ENCODE data around the gene TGFA. TPM values are rescaled to one million over a fixed set of nuclear protein-coding genes. Genes with fewer than 3 reads are reported as not detected.
"Not testable (repeated sequence)": the region's sequence is repeated elsewhere in the genome, so short reads cannot be mapped to it uniquely, and the experiment has no call there.

The TGFA gene
- polyA plus RNA-seq, 3 donors, result 0.74 to 3.2 (median 1.8) TPM

DNA sequence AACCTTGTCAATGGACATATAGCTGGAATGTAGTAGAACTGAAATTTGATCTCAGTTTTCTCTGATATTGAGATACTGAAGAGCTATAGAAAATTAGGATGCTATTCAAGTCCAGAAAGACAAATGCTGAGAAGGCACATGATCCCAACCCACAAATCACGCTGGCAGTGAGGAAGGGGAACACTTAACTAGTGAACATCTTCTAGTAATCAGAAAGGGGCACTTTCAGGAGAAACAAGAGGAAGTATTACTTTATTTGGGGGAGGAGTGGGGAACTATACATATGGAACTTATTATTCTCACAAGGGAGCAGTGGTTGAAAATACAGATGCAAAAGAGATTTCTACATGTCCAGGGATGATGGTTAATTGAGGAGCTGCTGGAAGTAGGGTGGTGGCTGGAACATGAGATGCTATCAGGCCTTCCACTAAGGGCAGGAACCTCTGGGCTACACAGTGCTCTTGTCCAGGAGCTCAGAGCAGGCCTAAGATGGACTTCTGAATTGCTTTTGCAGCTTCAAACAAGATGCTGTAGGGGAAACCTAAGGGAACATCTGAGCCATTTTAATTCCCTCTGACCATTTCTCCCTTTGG lies 79.3 kb downstream of the TGFA start:
- 45 to 89% (median 58%) methylated on average over 1 of the region's 1 CpG for WGBS, 3 donors
- H3K27ac ChIP-seq (ENCODE audit: low read depth, low read length), result no peak overlapping the region

DNA sequence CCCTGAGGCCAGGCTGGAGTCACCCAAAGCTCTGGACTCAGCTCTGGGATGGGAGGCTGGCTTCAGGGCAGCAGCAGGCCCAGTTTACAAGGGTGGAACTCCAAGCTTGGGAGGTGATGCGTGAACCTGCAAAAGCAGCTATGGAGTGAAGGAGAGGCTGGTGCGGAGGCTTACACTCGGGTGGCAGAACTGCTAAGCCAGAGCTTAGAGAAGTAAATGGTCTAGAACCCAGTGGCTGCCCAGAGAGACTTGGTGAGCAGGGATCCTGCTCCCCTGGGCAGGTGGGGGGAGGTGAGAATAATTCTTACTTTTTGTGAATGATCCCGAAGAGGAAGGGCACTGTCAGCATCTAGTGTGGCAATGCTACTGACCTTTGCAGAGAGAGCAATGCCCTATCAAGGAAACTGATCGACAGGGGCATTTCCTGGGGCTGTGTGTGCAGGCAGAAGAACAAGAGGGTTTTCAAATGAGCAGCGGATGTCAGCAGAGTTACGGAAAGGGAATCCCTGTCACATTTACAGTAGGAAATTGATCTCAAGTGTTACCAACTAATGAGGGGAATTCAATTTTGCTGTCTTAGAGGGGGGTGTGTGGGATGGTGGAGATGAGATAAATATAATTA lies 80.4 kb downstream of the TGFA start:
- no peak overlapping the region for H3K27ac ChIP-seq (ENCODE audit: low read depth, low read length)
- WGBS, 3 donors, result 52 to 77% (median 52%) methylated on average over 7 of the region's 7 CpGs

DNA sequence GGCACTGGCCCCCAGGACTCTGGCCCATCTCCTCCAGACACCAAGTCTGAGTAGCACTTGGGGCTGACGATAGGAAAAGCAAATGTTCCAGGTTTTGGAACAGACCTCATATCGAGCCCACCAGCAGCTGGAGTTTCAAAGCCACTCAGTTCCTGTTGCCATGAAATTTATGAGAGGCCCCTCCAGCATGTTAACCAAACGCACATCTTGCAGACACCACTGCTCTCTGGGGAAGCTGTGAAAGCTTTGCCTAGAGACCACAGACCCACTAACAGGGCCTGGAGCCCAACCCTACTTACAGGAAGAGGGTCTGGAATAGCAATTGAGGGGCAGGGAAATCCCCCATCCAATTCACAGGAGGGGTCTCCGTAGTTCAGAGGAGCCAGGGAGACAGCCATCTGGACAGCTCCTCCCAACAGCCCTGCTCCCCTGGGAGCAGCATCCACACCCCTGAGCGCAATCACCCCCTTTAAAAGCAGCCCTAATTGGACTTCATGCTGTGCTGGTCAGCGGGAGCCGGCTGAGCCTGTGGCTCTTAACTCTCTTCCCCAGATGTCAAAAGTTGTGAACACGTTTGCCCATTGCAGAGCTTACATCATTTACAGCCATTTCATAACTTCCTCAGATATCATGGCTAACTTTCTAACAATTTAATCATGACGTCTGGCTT lies 81.3 kb downstream of the TGFA start:
- H3K27ac ChIP-seq (ENCODE audit: low read depth, low read length), result no peak overlapping the region
- WGBS, 3 donors, result 39 to 69% (median 46%) methylated on average over 9 of the region's 9 CpGs

- WGBS, 3 donors, result 68 to 86% (median 68%) methylated on average over 7 of the region's 7 CpGs
- H3K27ac ChIP-seq (ENCODE audit: low read depth, low read length), result no peak overlapping the region
These were observed 82.5 kb downstream of the TGFA start for GRCh38 chr2:70471129-70471528.

DNA sequence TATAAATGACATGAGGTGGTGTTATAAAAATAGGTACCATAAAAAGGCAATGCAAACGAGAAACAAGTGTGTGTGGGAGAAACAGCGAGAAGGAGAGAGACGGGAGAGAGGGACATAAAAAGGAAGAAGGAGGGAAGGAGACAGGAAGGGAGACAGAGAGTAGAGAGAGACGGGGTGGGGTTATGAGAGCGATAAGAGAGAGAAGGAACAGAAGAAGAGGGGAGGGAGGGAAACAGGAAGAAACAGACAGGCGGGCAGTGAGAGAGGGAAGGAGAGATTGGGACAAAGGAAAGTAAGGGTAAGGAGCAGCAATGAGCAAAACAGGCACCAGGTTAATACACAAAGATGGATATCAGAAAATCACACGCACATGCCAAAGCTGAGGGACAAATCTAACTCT lies 83.7 kb downstream of the TGFA start:
- H3K27ac ChIP-seq (ENCODE audit: low read depth, low read length), result no peak overlapping the region
- WGBS, 3 donors, result 31 to 82% (median 32%) methylated on average over 7 of the region's 7 CpGs

GRCh38 chr2:70469435-70469834 lies 84.2 kb downstream of the TGFA start:
- H3K27ac ChIP-seq (ENCODE audit: low read depth, low read length), result no peak overlapping the region
- WGBS, 3 donors, result 79 to 88% (median 83%) methylated on average over 7 of the region's 7 CpGs

DNA sequence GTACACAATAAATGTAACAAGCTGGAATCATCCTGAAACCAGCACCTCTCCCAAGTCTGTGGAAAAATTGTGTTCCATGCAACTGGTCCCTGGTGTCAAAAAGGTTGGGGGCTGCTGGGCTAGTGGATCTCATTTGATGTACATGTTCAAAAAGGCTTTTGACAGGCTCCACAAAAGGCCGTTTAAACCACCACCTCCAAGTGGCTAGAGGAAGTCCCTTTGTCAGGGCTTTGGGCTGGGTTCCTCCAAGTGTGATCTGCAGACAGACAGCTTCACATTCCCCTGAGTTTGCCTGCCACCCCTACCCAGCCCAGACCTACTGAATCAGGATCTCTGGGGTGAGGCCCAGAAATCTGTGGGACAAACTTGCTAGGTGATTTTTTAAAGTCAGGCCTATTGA lies 84.7 kb downstream of the TGFA start:
- 25 to 79% (median 36%) methylated on average over 1 of the region's 1 CpG for WGBS, 3 donors
- H3K27ac ChIP-seq (ENCODE audit: low read depth, low read length), result no peak overlapping the region

DNA sequence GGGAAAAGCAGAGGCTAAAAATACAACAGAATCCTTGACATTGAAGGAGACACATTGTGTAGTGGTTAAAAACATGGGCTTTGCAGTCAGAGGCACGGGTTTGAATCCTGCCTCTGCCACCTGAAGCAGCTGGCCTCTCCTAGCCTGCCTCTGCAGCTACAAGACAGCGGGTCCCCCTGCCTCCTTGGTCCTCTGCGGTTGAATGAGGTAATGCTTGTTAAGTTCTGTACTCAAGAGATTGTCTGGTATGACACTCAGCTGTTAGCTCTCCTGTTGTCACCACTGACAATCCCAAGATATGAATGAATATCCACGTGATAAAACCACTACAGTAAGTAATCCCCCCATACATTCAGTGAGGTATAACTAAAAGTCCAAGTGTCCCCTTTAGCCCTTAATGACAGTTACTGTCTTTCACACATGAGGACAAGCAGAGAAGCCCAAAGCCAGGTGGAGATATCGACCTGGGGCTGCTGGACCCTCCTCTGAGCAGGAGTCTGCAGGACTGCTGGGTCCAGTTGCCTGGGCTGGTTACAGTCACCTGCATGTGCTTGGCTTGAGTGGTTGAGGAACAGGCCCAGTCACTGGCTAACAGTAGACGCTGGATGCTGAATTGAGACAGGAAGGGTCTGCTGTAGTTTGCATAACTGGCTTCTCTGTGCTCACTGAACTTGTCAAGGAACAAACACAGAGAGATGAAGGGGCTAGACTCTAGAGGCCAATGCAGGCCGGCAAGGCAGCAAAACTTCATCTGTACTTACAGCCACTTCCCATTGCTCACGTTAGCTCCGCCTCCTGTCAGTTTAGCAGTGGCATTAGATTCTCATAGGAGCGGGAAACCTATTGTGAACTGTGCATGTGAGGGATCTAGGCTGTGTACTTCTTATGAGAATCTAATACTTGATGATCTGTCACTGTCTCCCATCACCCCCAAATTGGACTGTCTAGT lies 85.5 kb downstream of the TGFA start:
- 64 to 80% (median 68%) methylated on average over 10 of the region's 10 CpGs for WGBS, 3 donors
- H3K27ac ChIP-seq (ENCODE audit: low read depth, low read length), result no peak overlapping the region

DNA sequence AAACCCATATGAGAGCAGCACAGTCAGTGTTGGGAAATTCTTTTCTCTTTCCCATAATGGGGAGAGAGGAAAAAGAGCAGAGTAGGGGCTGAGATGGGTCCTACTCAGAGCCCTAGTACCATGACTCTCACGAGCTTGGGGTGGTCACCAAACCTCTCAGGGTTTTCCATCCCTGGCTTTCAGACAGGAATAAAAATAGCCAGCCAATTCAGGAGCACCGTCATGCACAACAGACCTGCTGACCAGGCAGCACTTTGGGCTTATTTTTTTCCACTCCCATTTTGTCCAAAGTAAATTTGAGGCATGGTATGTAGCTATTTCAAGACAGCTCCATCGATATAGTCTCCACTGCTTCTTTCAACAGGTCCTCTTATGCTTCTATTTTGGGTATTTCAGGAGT lies 86.4 kb downstream of the TGFA start:
- no peak overlapping the region for H3K27ac ChIP-seq (ENCODE audit: low read depth, low read length)
- 58 to 81% (median 75%) methylated on average over 3 of the region's 3 CpGs for WGBS, 3 donors

- not testable (repeated sequence) for H3K27ac ChIP-seq (ENCODE audit: low read depth, low read length)
- WGBS, 3 donors, result 91 to 95% (median 93%) methylated on average over 4 of the region's 4 CpGs
These were observed 87.0 kb downstream of the TGFA start for GRCh38 chr2:70466647-70467046.

- WGBS, 3 donors, result 58 to 79% (median 79%) methylated on average over 4 of the region's 4 CpGs
These were observed 89.6 kb downstream of the TGFA start for GRCh38 chr2:70463997-70464396.

GRCh38 chr2:70463581-70463980 lies 90.0 kb downstream of the TGFA start:
- 73 to 86% (median 81%) methylated on average over 3 of the region's 3 CpGs for WGBS, 3 donors
- no peak overlapping the region for H3K27ac ChIP-seq (ENCODE audit: low read depth, low read length)

More at GRCh38 chr2:70463997-70464396, 89.6 kb downstream of the TGFA start:
- H3K27ac ChIP-seq (ENCODE audit: low read depth, low read length), result no peak overlapping the region

- WGBS, 3 donors, result 79 to 87% (median 80%) methylated on average over 14 of the region's 14 CpGs
- no peak overlapping the region for H3K27ac ChIP-seq (ENCODE audit: low read depth, low read length)
These were observed 91.4 kb downstream of the TGFA start for GRCh38 chr2:70461981-70462876.

DNA sequence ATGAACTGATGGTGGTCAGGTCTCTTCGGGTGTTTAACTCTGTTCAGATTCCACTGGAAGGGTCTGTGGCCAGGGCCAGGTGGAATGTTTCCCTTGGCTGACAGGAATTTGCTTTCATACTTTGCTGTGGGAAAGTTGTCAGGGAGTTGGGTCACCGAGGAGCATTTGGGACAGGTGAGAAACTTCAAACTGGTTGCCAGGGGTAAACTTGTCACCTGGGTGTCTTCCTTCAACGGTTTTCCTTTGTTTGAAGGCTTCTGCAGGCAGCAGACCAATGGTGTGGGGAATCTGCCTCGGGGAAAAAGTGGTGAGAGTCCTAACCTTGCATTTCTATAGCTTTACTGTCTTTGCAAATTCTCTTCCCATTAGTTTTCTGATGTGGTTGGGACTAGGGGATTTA lies 92.2 kb downstream of the TGFA start:
- WGBS, 3 donors, result 24 to 51% (median 45%) methylated on average over 4 of the region's 4 CpGs

GRCh38 chr2:70460333-70460732 lies 93.3 kb downstream of the TGFA start:
- 78 to 82% (median 82%) methylated on average over 3 of the region's 3 CpGs for WGBS, 3 donors

More for the DNA sequence above, 92.2 kb downstream of the TGFA start:
- H3K27ac ChIP-seq (ENCODE audit: low read depth, low read length), result no peak overlapping the region

DNA sequence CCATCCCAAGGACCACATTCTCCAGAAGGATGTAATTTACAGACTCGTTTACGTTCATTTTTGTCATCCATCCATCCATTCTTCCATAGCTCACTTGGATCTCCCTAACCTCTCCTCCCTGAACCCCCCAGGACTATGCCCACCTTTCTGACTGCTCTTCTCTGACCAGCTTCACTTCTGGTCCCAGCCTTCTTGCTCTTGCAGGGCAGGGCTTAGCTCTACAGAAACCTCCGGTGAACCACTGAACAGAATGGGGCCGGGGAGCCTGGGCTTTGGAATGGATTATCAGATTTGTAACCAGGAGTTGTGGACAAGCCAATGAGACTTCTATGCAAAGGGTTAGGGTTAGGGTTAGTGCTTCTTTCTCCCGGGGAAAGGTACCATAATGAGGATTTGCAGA lies 95.0 kb downstream of the TGFA start:
- WGBS, 3 donors, result 83 to 93% (median 90%) methylated on average over 5 of the region's 5 CpGs
- no peak overlapping the region for H3K27ac ChIP-seq (ENCODE audit: low read depth, low read length)

More at GRCh38 chr2:70460333-70460732, 93.3 kb downstream of the TGFA start:
- no peak overlapping the region for H3K27ac ChIP-seq (ENCODE audit: low read depth, low read length)

DNA sequence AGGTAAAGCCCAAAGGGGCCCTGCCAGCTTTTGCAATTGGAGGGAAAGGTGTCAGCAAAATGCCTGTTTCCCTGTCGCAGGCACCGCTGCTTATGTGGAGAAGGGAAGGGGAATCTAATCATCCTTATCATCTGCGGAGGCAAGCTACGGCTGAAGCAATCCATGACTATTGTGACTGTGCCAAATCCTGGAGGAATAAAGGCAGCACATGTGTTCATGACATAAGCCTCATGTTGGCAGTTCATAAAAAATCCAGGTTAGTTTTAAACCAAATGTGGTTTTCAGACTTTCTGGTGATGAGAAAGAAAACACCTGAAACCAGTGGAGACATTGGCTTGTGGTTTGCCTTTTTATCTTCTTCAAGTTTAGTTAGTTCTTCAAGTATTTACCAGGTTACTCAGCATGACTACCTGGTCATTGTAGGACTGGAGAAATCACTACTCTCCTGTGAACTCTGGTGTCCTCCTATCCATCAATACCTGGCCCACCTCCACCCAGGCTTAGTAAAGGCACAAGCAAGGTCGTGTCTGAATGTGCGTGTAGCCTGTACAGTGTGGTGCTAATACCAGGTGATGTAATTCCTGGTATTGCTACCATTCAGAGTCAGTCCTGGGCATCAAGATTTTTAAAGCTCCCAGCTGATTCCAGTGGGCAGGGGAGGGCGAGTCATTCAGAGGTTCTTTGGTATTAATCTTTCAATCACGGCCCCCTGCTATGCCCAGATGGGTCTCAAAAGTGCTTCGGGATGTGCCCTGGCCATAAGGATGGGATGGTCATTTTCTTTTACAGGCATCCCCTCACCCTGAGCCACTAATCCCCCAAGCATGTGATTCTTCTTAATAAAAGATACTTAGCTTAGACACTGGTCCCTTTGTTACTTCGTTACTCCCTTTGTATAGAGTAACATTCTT lies 96.8 kb downstream of the TGFA start:
- H3K27ac ChIP-seq (ENCODE audit: low read depth, low read length), result no peak overlapping the region
- WGBS, 3 donors, result 56 to 89% (median 88%) methylated on average over 10 of the region's 10 CpGs

All from adipose tissue (tissue), 3 donors.